GM12878 (cell line): ENCODE measurements around the gene BLOC1S6. TPM values are rescaled to one million over a fixed set of nuclear protein-coding genes. Genes with fewer than 3 reads are reported as not detected.

Source experiments
- ASH2L ChIP-seq: fragments of 300-600, 200-600 bp; sonication (generic); IDR thresholded peaks from 2 replicates; pipeline ENCODE4 v1.6.1; 2017; ENCODE audit warnings: low read depth, mild to moderate bottlenecking, borderline replicate concordance
- BCL11A ChIP-seq: IDR thresholded peaks from 2 replicates; pipeline ENCODE4 v1.6.1; 2011; ENCODE audit warnings: low read depth, low read length
- EP300 ChIP-seq, 2 experiments: fragments of 150-350 bp in 1 of 2; IDR thresholded peaks; 2 replicates each; pipeline ENCODE4 v1.6.1; 2011 to 2012; ENCODE audit warnings: low read depth in 2 of 2, low read length in 2 of 2, borderline replicate concordance in 1 of 2, improper control_type of control experiment in 1 of 2, inconsistent platforms in 1 of 2; ENCODE audit not compliant: control insufficient read depth in 1 of 2
- ETV6 ChIP-seq, 2 experiments: fragments of 450-650 bp in 1 of 2; IDR thresholded peaks in 1 of 2; conservative IDR thresholded peaks in 1 of 2; 2 replicates each; pipeline ENCODE4 v1.6.1; 2014; ENCODE audit warnings: antibody characterized with exemption in 1 of 2, borderline replicate concordance in 1 of 2, low read depth in 1 of 2, mild to moderate bottlenecking in 1 of 2, moderate library complexity in 1 of 2
- FOXK2 ChIP-seq: fragments of 450-650 bp; IDR thresholded peaks from 2 replicates; pipeline ENCODE4 v1.6.1; 2017; ENCODE audit warnings: mild to moderate bottlenecking, moderate library complexity
- GATAD2B ChIP-seq: fragments of 450-650 bp; conservative IDR thresholded peaks from 2 replicates; pipeline ENCODE4 v1.6.1; 2017; ENCODE audit warnings: low read depth, mild to moderate bottlenecking, moderate library complexity
- HDGF ChIP-seq: fragments of 450-650 bp; IDR thresholded peaks from 2 replicates; pipeline ENCODE4 v1.6.1; 2016; ENCODE audit warnings: antibody characterized with exemption
- HSF1 ChIP-seq: fragments of 150-350 bp; IDR thresholded peaks from 2 replicates; pipeline ENCODE4 v1.6.1; 2014; ENCODE audit warnings: mild to moderate bottlenecking, low read depth, low read length
- MLLT1 ChIP-seq: fragments of 450-650 bp; IDR thresholded peaks from 2 replicates; pipeline ENCODE4 v1.6.1; 2016; ENCODE audit warnings: mild to moderate bottlenecking
- MXI1 ChIP-seq: fragments of 150-350 bp; IDR thresholded peaks from 2 replicates; pipeline ENCODE4 v1.6.1; 2011; ENCODE audit warnings: low read depth, mild to moderate bottlenecking, inconsistent platforms, low read length, improper control_type of control experiment
- NR2F1 ChIP-seq: fragments of 450-650 bp; conservative IDR thresholded peaks from 2 replicates; pipeline ENCODE4 v1.6.1; 2017; ENCODE audit warnings: mild to moderate bottlenecking
- POLR2AphosphoS5 ChIP-seq: IDR thresholded peaks from 2 replicates; pipeline ENCODE4 v1.6.1; 2011; ENCODE audit warnings: mild to moderate bottlenecking, low read length, inconsistent platforms
- RB1 ChIP-seq: fragments of 450-650 bp; formaldehyde crosslinking; IDR thresholded peaks from 2 replicates; pipeline ENCODE4 v1.6.1; 2017; ENCODE audit warnings: mild to moderate bottlenecking, borderline replicate concordance
- RFX5 ChIP-seq: IDR thresholded peaks from 2 replicates; pipeline ENCODE4 v1.6.1; 2011; ENCODE audit warnings: low read depth, low read length, improper control_type of control experiment
- SMC3 ChIP-seq: IDR thresholded peaks from 2 replicates; pipeline ENCODE4 v1.6.1; 2011; ENCODE audit warnings: low read length, improper control_type of control experiment, borderline replicate concordance
- SP1 ChIP-seq: IDR thresholded peaks from one replicate; pipeline ENCODE4 v1.6.1; 2011; ENCODE audit warnings: low read depth, low read length
- STAT1 ChIP-seq: fragments of 450-650 bp; conservative IDR thresholded peaks from 2 replicates; pipeline ENCODE4 v1.6.1; 2014; ENCODE audit warnings: antibody characterized with exemption, mild to moderate bottlenecking
- USF1 ChIP-seq: IDR thresholded peaks from 2 replicates; pipeline ENCODE4 v1.6.1; 2011; ENCODE audit warnings: borderline replicate concordance, low read depth, mild to moderate bottlenecking, moderate library complexity, mixed read lengths, low read length; ENCODE audit not compliant: insufficient read depth; ENCODE audit errors: extremely low read length
- ZNF217 ChIP-seq: fragments of 450-650 bp; IDR thresholded peaks from 2 replicates; pipeline ENCODE4 v1.6.1; 2017; ENCODE audit warnings: antibody characterized with exemption, mild to moderate bottlenecking
- ZNF592 ChIP-seq: fragments of 450-650 bp; IDR thresholded peaks from 2 replicates; pipeline ENCODE4 v1.6.1; 2017; ENCODE audit warnings: mild to moderate bottlenecking, moderate library complexity
- ZNF622 ChIP-seq: fragments of 450-650 bp; IDR thresholded peaks from 2 replicates; pipeline ENCODE4 v1.6.1; 2017; ENCODE audit warnings: mild to moderate bottlenecking, inconsistent platforms
- ZSCAN29 ChIP-seq: fragments of 450-650 bp; IDR thresholded peaks from 2 replicates; pipeline ENCODE4 v1.6.1; 2017; ENCODE audit warnings: mild to moderate bottlenecking, moderate library complexity
- polyA plus RNA-seq, 11 experiments: library from polyadenylated mRNA; depleted of rRNA in 4 of 11; unstranded in 6 of 11; stranded (reverse) in 5 of 11; fragments of >200 nt; fragmentation: Nextera tagmentation in 4 of 11; fragmentation: Illumina TruSeq in 1 of 11; extraction: Ambion mirVana in 4 of 11; extraction: Trizol in 1 of 11; gene quantifications; 1 replicate in 1 of 11; 2 replicates in 10 of 11; pipeline versions ENCODE4 v1.2.1 to v1.2.3, GENCODE V29; 2011 to 2016; ENCODE audit warnings: inconsistent platforms in 2 of 11, missing spikeins in 2 of 11, low read depth in 1 of 11
- total RNA-seq, 4 experiments: library from RNA; depleted of rRNA in 3 of 4; stranded (reverse); fragments of >200 nt in 3 of 4; fragmentation: Illumina TruSeq in 1 of 4; extraction: Trizol in 1 of 4; gene quantifications; 2 replicates each; pipeline versions ENCODE4 v1.2.1 to v1.2.3, GENCODE V29; 2013 to 2021

Gene BLOC1S6
- total and polyA plus RNA-seq, 10 of the 15 experiments (the other 5 are each of a cell fraction or from before 2014, with no cell fraction given): 13.5 to 48.8 (median 32.7) TPM

GRCh38 chr15:45587095-45587862 is at the start of gene BLOC1S6 (continued):
- TF ChIP-seq ZNF592: no peak
- TF ChIP-seq RFX5: peak; percentile 43; the same call in 1 of the 2 replicates
- peak; percentile 54; the same call in 1 of the 2 replicates for TF ChIP-seq NR2F1
- TF ChIP-seq POLR2AphosphoS5: peak; percentile 95
- TF ChIP-seq STAT1: no peak
- peak; percentile 55 for TF ChIP-seq USF1
- peak; percentile 67 for TF ChIP-seq MXI1
- no peak for TF ChIP-seq SP1
- TF ChIP-seq ASH2L: peak; percentile 86; the same call in 1 of the 2 replicates
- TF ChIP-seq MLLT1: peak; percentile 75; the same call in 1 of the 2 replicates
- no peak for TF ChIP-seq SMC3
- 0 out of 2 replicates have a peak, but pooled peaks have one; percentile 20 for TF ChIP-seq ZSCAN29
- TF ChIP-seq RB1: peak; percentile 81; the same call in 1 of the 2 replicates
- no peak for TF ChIP-seq HSF1
- TF ChIP-seq GATAD2B: peak; percentile 73
- peak; percentile 54 for TF ChIP-seq FOXK2
- peak; percentile 76 for TF ChIP-seq HDGF
- TF ChIP-seq ZNF217: no peak
- no peak for TF ChIP-seq BCL11A
- no peak for TF ChIP-seq ZNF622
- peak in 1 of 2 experiments; percentile 10; a peak in 1 of 4 replicates for TF ChIP-seq EP300 (IDR thresholded peaks at IDR 0.05; ENCODE audit: borderline replicate concordance in 1 of 2, control insufficient read depth in 1 of 2, low read depth in 2 of 2, low read length in 2 of 2)
- TF ChIP-seq ETV6 (conservative IDR thresholded peaks at IDR 0.05 in 1 of 2, IDR thresholded peaks at IDR 0.05 in 1 of 2; ENCODE audit: borderline replicate concordance in 1 of 2, low read depth in 1 of 2): no peak
